ENCODE results near the gene OR12D1. TPM values are rescaled to one million over a fixed set of nuclear protein-coding genes. Genes with fewer than 3 reads are reported as not detected.

The OR12D1 gene
- total and polyA plus RNA-seq, 2 experiments from 2014 or later = not detected

DNA sequence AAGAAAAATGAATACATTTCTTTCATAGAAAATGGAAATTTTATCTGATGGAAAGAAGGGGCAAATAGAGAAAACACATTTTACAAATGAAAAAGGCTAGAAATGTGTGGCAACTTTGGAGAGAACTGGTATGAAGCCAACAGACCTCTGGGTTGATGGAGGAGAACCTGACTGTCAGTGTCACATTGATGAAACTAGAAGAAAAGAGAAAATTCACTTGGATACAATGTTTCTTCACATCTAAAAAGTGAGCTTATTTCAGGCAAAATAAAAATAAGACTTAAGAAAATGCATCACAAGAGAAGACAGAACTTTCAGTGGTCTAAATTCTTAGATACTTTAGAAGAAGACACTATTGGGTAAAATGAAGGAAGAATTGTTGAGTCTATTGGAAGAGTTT is 19.4 kb upstream of the OR12D1 start, which contains the start of gene OR12D2:
TSS of gene OR12D2 (plus strand) at position 301 of the 400 bp plus-strand sequence. CDS start 1,069 bp downstream, outside the sequence.
- TF ChIP-seq, protein P1, sequence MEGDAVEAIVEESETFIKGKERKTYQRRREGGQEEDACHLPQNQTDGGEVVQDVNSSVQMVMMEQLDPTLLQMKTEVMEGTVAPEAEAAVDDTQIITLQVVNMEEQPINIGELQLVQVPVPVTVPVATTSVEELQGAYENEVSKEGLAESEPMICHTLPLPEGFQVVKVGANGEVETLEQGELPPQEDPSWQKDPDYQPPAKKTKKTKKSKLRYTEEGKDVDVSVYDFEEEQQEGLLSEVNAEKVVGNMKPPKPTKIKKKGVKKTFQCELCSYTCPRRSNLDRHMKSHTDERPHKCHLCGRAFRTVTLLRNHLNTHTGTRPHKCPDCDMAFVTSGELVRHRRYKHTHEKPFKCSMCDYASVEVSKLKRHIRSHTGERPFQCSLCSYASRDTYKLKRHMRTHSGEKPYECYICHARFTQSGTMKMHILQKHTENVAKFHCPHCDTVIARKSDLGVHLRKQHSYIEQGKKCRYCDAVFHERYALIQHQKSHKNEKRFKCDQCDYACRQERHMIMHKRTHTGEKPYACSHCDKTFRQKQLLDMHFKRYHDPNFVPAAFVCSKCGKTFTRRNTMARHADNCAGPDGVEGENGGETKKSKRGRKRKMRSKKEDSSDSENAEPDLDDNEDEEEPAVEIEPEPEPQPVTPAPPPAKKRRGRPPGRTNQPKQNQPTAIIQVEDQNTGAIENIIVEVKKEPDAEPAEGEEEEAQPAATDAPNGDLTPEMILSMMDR (IDR thresholded peaks at IDR 0.05; ENCODE audit: low read depth, low read length) = no peak
- Histone ChIP-seq H3K36me3 (no peaks in the 10 kb centered on the region), H3K9me3 (ENCODE audit: low read depth) (no peaks in the 10 kb centered on the region)

DNA sequence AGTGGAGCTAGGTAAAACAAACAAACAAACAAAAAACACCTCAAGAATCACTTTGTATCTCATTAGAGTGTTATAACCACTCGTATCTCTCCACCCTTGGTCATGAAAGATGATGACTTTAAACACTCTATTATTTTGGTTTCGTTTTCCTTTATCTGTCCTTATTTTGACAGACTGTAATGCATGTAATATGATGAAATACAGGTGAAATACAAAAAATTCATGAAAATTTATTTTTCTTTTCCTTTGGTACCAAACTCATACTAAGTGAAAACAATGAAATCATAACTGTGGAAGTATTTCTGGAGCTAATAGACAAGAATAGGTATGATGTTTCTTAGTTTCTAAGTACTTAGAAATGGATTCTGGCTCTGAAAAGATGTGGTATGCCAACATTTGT is 15.2 kb upstream of the OR12D1 start:
- no peak overlapping the region for H3K4me3 ChIP-seq

More for the DNA sequence above, 19.4 kb upstream of the OR12D1 start, which contains the start of gene OR12D2:
- DNase-seq (ENCODE audit: low read depth in 1 of 2, low spot score in 1 of 2) = no peak
- H3K27me3 ChIP-seq = no peaks in the 10 kb centered on the region
- no peak within 1 kb of the TSS for H3K27ac ChIP-seq
- H3K4me1 ChIP-seq (ENCODE audit: low read depth) = no peaks in the 10 kb centered on the region
- H3K4me3 ChIP-seq = no peak within 1 kb of the TSS

DNA sequence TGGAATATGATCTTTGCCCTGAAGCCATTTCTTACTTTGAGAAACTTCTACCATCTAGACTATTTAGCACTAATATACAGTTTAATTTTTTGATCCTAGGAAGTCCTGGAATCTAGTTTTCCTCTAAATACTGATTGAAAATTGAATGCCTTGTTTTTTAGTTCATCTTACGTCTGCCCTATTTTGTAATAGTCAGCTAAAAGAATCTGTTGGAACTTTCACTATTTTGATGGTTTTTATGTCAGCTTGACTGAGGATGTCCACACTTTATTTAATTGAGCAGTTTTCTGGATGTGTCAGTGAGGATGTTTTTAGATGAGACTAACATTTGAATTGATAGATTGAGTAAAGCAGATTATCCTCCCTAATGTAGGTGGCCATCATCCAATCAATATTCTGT is 10.9 kb upstream of the OR12D1 start:
- Histone ChIP-seq H3K4me1 (ENCODE audit: low read depth) (no peaks in the 10 kb centered on the region), H3K4me3 (no peak overlapping the region), H3K36me3 (no peaks in the 10 kb centered on the region), H3K9me3 (ENCODE audit: low read depth) (no peaks in the 10 kb centered on the region), H3K27me3 (no peaks in the 10 kb centered on the region), H3K27ac (no peak overlapping the region)
- TF ChIP-seq, protein P1 (IDR thresholded peaks at IDR 0.05; ENCODE audit: low read depth, low read length) = no peak
- no peak for DNase-seq (ENCODE audit: low read depth in 1 of 2, low spot score in 1 of 2)

More for the DNA sequence above, 15.2 kb upstream of the OR12D1 start:
- Histone ChIP-seq H3K9me3 (ENCODE audit: low read depth) (no peaks in the 10 kb centered on the region), H3K27me3 (no peaks in the 10 kb centered on the region), H3K27ac (no peak overlapping the region), H3K36me3 (no peaks in the 10 kb centered on the region), H3K4me1 (ENCODE audit: low read depth) (no peaks in the 10 kb centered on the region)
- TF ChIP-seq, protein P1 (IDR thresholded peaks at IDR 0.05; ENCODE audit: low read depth, low read length) = no peak
- DNase-seq (ENCODE audit: low read depth in 1 of 2, low spot score in 1 of 2) = no peak

DNA sequence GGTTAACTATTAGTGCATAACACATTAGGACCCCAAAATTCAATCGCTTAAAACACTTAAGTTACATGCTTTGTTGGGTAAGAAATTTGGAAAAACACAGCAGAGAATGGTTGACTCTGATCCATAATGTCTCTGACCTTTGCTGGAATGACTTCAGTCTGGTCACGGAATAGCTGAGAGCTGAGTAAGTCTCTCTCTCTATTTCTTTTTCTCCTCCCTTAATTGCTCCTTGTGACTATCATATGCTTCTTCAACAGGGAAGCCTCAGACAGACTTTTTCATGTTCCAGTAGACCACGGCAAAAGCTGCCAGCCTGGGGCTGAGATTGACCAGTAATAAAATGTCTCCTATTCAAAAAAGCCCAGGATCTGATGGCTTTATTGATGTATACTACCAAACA is 4.8 kb downstream of the OR12D1 start:
- Histone ChIP-seq H3K27ac (no peak overlapping the region), H3K36me3 (no peaks in the 10 kb centered on the region), H3K4me3 (no peak overlapping the region), H3K27me3 (no peaks in the 10 kb centered on the region), H3K4me1 (ENCODE audit: low read depth) (no peaks in the 10 kb centered on the region), H3K9me3 (ENCODE audit: low read depth) (no peaks in the 10 kb centered on the region)
- no peak for DNase-seq (ENCODE audit: low read depth in 1 of 2, low spot score in 1 of 2)
- TF ChIP-seq, protein P1 (IDR thresholded peaks at IDR 0.05; ENCODE audit: low read depth, low read length) = no peak

DNA sequence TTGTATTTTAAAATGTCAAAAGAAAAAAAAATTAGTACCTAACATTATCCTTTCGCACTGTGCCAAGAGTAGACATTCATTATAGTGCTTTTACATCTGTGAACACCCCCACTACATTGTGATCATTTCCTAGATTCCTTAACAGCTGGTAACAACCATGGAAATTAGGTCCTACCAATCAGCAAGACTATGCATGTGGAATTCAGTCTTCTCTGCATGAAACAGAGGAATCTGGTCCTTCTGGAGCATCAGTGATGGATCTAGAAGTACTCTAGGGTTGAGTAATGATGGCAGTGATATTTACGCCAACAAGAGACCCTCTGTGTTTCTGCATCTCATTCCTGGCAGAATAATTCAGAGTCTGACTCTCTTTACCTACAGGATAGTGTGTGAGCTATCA is 9.4 kb downstream of the OR12D1 start:
- Histone ChIP-seq H3K27me3 (no peaks in the 10 kb centered on the region), H3K4me3 (no peak overlapping the region), H3K27ac (no peak overlapping the region), H3K36me3 (no peaks in the 10 kb centered on the region), H3K4me1 (ENCODE audit: low read depth) (no peaks in the 10 kb centered on the region), H3K9me3 (ENCODE audit: low read depth) (no peaks in the 10 kb centered on the region)
- TF ChIP-seq, protein P1 (IDR thresholded peaks at IDR 0.05; ENCODE audit: low read depth, low read length) = no peak
- DNase-seq (ENCODE audit: low read depth in 1 of 2, low spot score in 1 of 2) = no peak

DNA sequence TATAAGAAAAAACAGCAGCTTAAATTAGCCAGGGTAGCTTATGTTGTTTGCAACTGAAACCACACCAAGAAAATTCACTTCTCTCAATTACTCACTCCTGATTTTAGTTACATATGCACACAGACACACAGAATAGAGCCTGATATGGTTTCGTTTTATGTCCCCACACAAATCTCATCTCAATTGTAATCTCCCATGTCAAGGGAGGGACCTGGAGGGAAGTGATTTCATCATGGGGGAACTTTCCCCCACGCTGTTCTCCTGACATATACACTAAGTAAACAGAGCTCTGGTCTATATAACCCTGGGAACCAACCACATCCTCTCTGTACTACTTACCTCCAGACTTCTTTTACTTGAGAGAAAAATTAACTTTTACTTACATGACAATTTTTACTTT is 9.8 kb downstream of the OR12D1 start:
- Histone ChIP-seq H3K27ac (no peak overlapping the region), H3K4me3 (no peak overlapping the region), H3K36me3 (no peaks in the 10 kb centered on the region), H3K4me1 (ENCODE audit: low read depth) (no peaks in the 10 kb centered on the region), H3K9me3 (ENCODE audit: low read depth) (no peaks in the 10 kb centered on the region), H3K27me3 (no peaks in the 10 kb centered on the region)
- TF ChIP-seq, protein P1 (IDR thresholded peaks at IDR 0.05; ENCODE audit: low read depth, low read length) = no peak
- no peak for DNase-seq (ENCODE audit: low read depth in 1 of 2, low spot score in 1 of 2)

Measured in cardiac muscle cell (in vitro differentiated cells and primary cell).